ENCODE measurements around the gene POLD1. TPM values are rescaled to one million over a fixed set of nuclear protein-coding genes. Genes with fewer than 3 reads are reported as not detected.

Gene POLD1
- total and polyA plus RNA-seq, 4 experiments from 2014 or later = 29.3 to 41.1 (median 35.6) TPM

GRCh38 chr19:50462970-50463369, 78.8 kb downstream of the POLD1 start:
- peaks cover 2% of the 10 kb centered on the region for H3K27me3 ChIP-seq (ENCODE audit: insufficient read depth, low read length)
- ChIA-PET POLR2A (ENCODE audit: partially characterized antibody) (interaction anchor here (1.1 kb wide), 1 partner anchor 13 kb away, joined by 3 read pairs; the partner anchor contains the start of genes EMC10 and GARIN5A), CTCF (ENCODE audit: partially characterized antibody) (interaction anchor here (0.9 to 1.8 kb wide), 4 partner anchors 11 to 105 kb away, joined by 3 to 11 read pairs (median 3); no protein-coding TSS in a partner anchor)
- no peak for DNase-seq
- no peak overlapping the region for H3K27ac ChIP-seq (ENCODE audit: low read depth, low read length)
- no peak overlapping the region for H3K27ac Mint-ChIP-seq
- H3K36me3 Mint-ChIP-seq = no peaks in the 10 kb centered on the region
- H3K9me3 ChIP-seq (ENCODE audit: control insufficient read depth in 1 of 2, low read length in 2 of 2) = no peaks in the 10 kb centered on the region
- no peaks in the 10 kb centered on the region for H3K9me3 Mint-ChIP-seq
- H3K4me1 ChIP-seq (ENCODE audit: insufficient read depth, low read length) = no peaks in the 10 kb centered on the region
- H3K36me3 ChIP-seq (ENCODE audit: insufficient read depth, low read length) = no peaks in the 10 kb centered on the region
- H3K4me3 ChIP-seq (ENCODE audit: low read length in 2 of 2) = no peak overlapping the region
- intact Hi-C loops (cut with micrococcal nuclease) = no loop called here
- no peak overlapping the region for H3K4me3 Mint-ChIP-seq
- H3K27me3 Mint-ChIP-seq = peaks cover 6 to 10% of the 10 kb centered on the region in 2 donors
- H3K4me1 Mint-ChIP-seq = peaks cover 3 to 6% (median 4%) of the 10 kb centered on the region in 4 donors

- POLR2A ChIA-PET (ENCODE audit: partially characterized antibody) = no interaction called here
- Histone ChIP-seq H3K4me1 (ENCODE audit: insufficient read depth, low read length) (no peaks in the 10 kb centered on the region), H3K9me3 (ENCODE audit: control insufficient read depth in 1 of 2, low read length in 2 of 2) (no peaks in the 10 kb centered on the region), H3K36me3 (ENCODE audit: insufficient read depth, low read length) (no peaks in the 10 kb centered on the region), H3K4me3 (ENCODE audit: low read length in 2 of 2) (no peak overlapping the region), H3K27me3 (ENCODE audit: insufficient read depth, low read length) (peaks cover 2% of the 10 kb centered on the region), H3K27ac (ENCODE audit: low read depth, low read length) (no peak overlapping the region)
- Mint-ChIP-seq H3K4me3 (no peak overlapping the region), H3K4me1 (peaks cover 3 to 6% (median 4%) of the 10 kb centered on the region in 4 donors), H3K27ac (no peak overlapping the region), H3K27me3 (peaks cover 6 to 10% of the 10 kb centered on the region in 2 donors), H3K36me3 (no peaks in the 10 kb centered on the region), H3K9me3 (no peaks in the 10 kb centered on the region)
- intact Hi-C loops (cut with micrococcal nuclease) = no loop called here
- DNase-seq = no peak
- CTCF ChIA-PET (ENCODE audit: partially characterized antibody) = interaction anchor here (0.8 kb wide), 1 partner anchor 107 kb away, joined by 4 read pairs; no protein-coding TSS in a partner anchor
Observed at GRCh38 chr19:50464348-50464747, 80.2 kb downstream of the POLD1 start.

- Mint-ChIP-seq H3K27ac (no peak overlapping the region), H3K36me3 (no peaks in the 10 kb centered on the region), H3K9me3 (no peaks in the 10 kb centered on the region), H3K4me1 (peaks cover 3 to 6% (median 4%) of the 10 kb centered on the region in 4 donors), H3K27me3 (peaks cover 6 to 11% of the 10 kb centered on the region in 2 donors), H3K4me3 (no peak overlapping the region)
- no peak for DNase-seq
- H3K27ac ChIP-seq (ENCODE audit: low read depth, low read length) = no peak overlapping the region
- POLR2A ChIA-PET (ENCODE audit: partially characterized antibody) = no interaction called here
- H3K4me1 ChIP-seq (ENCODE audit: insufficient read depth, low read length) = no peaks in the 10 kb centered on the region
- H3K9me3 ChIP-seq (ENCODE audit: control insufficient read depth in 1 of 2, low read length in 2 of 2) = no peaks in the 10 kb centered on the region
- intact Hi-C loops (cut with micrococcal nuclease) = no loop called here
- H3K4me3 ChIP-seq (ENCODE audit: low read length in 2 of 2) = no peak overlapping the region
- H3K36me3 ChIP-seq (ENCODE audit: insufficient read depth, low read length) = no peaks in the 10 kb centered on the region
- H3K27me3 ChIP-seq (ENCODE audit: insufficient read depth, low read length) = peaks cover 2% of the 10 kb centered on the region
- CTCF ChIA-PET (ENCODE audit: partially characterized antibody) = interaction anchor here (1.3 kb wide), 1 partner anchor 108 kb away, joined by 3 read pairs; no protein-coding TSS in a partner anchor
Observed at GRCh38 chr19:50465000-50465399, 80.9 kb downstream of the POLD1 start.

- no peak overlapping the region for H3K27ac ChIP-seq (ENCODE audit: low read depth, low read length)
- CTCF ChIA-PET (ENCODE audit: partially characterized antibody) = interaction anchor here (0.9 to 1.3 kb wide), 2 partner anchors 98 to 109 kb away, joined by 3 read pairs; no protein-coding TSS in a partner anchor
- H3K9me3 ChIP-seq (ENCODE audit: control insufficient read depth in 1 of 2, low read length in 2 of 2) = no peaks in the 10 kb centered on the region
- Mint-ChIP-seq H3K4me3 (no peak overlapping the region), H3K36me3 (no peaks in the 10 kb centered on the region), H3K27ac (no peak overlapping the region), H3K9me3 (no peaks in the 10 kb centered on the region), H3K27me3 (peaks cover 6 to 8% of the 10 kb centered on the region in 2 donors), H3K4me1 (peaks cover 3 to 4% (median 3%) of the 10 kb centered on the region in 4 donors)
- peaks cover 2% of the 10 kb centered on the region for H3K27me3 ChIP-seq (ENCODE audit: insufficient read depth, low read length)
- no peak for DNase-seq
- POLR2A ChIA-PET (ENCODE audit: partially characterized antibody) = interaction anchor here (1.1 kb wide), 1 partner anchor 109 kb away, joined by 4 read pairs; no protein-coding TSS in a partner anchor
- intact Hi-C loops (cut with micrococcal nuclease) = no loop called here
- no peaks in the 10 kb centered on the region for H3K4me1 ChIP-seq (ENCODE audit: insufficient read depth, low read length)
- no peaks in the 10 kb centered on the region for H3K36me3 ChIP-seq (ENCODE audit: insufficient read depth, low read length)
- H3K4me3 ChIP-seq (ENCODE audit: low read length in 2 of 2) = no peak overlapping the region
Observed at GRCh38 chr19:50465986-50466705, 82.0 kb downstream of the POLD1 start.

GRCh38 chr19:50466706-50467039, 82.5 kb downstream of the POLD1 start:
- Mint-ChIP-seq H3K9me3 (no peaks in the 10 kb centered on the region), H3K4me3 (no peak overlapping the region), H3K27me3 (peaks cover 4 to 5% of the 10 kb centered on the region in 2 donors), H3K36me3 (no peaks in the 10 kb centered on the region), H3K4me1 (no peaks in the 10 kb centered on the region), H3K27ac (no peak overlapping the region)
- no peak for DNase-seq
- intact Hi-C loops (cut with micrococcal nuclease) = no loop called here
- Histone ChIP-seq H3K4me1 (ENCODE audit: insufficient read depth, low read length) (no peaks in the 10 kb centered on the region), H3K27me3 (ENCODE audit: insufficient read depth, low read length) (no peaks in the 10 kb centered on the region), H3K9me3 (ENCODE audit: control insufficient read depth in 1 of 2, low read length in 2 of 2) (no peaks in the 10 kb centered on the region), H3K36me3 (ENCODE audit: insufficient read depth, low read length) (no peaks in the 10 kb centered on the region), H3K4me3 (ENCODE audit: low read length in 2 of 2) (no peak overlapping the region), H3K27ac (ENCODE audit: low read depth, low read length) (no peak overlapping the region)
- CTCF ChIA-PET (ENCODE audit: partially characterized antibody) = no interaction called here
- POLR2A ChIA-PET (ENCODE audit: partially characterized antibody) = interaction anchor here (1.1 kb wide), 1 partner anchor 109 kb away, joined by 4 read pairs; no protein-coding TSS in a partner anchor

- H3K27me3 Mint-ChIP-seq = peaks cover 4 to 5% of the 10 kb centered on the region in 2 donors
- no peaks in the 10 kb centered on the region for H3K4me1 ChIP-seq (ENCODE audit: insufficient read depth, low read length)
- H3K4me1 Mint-ChIP-seq = no peaks in the 10 kb centered on the region
- CTCF ChIA-PET (ENCODE audit: partially characterized antibody) = no interaction called here
- no peak overlapping the region for H3K27ac ChIP-seq (ENCODE audit: low read depth, low read length)
- H3K4me3 ChIP-seq (ENCODE audit: low read length in 2 of 2) = no peak overlapping the region
- intact Hi-C loops (cut with micrococcal nuclease) = no loop called here
- H3K36me3 ChIP-seq (ENCODE audit: insufficient read depth, low read length) = no peaks in the 10 kb centered on the region
- H3K4me3 Mint-ChIP-seq = no peak overlapping the region
- POLR2A ChIA-PET (ENCODE audit: partially characterized antibody) = no interaction called here
- no peaks in the 10 kb centered on the region for H3K36me3 Mint-ChIP-seq
- no peaks in the 10 kb centered on the region for H3K9me3 ChIP-seq (ENCODE audit: control insufficient read depth in 1 of 2, low read length in 2 of 2)
- DNase-seq = no peak
- no peak overlapping the region for H3K27ac Mint-ChIP-seq
- no peaks in the 10 kb centered on the region for H3K27me3 ChIP-seq (ENCODE audit: insufficient read depth, low read length)
- H3K9me3 Mint-ChIP-seq = no peaks in the 10 kb centered on the region
Observed at GRCh38 chr19:50467566-50467965, 83.4 kb downstream of the POLD1 start.

Measured in CD4-positive, alpha-beta memory T cell (primary cell).